ENCODE data around the gene TLE6.

GRCh38 chr19:3012621-3013262 is 35.4 kb downstream of the TLE6 start:
- TF ChIP-seq POLR2A (IDR thresholded peaks at IDR 0.05) (no peak), EP300 (IDR thresholded peaks at IDR 0.05) (no peak)
- TF ChIP-seq, protein P1, sequence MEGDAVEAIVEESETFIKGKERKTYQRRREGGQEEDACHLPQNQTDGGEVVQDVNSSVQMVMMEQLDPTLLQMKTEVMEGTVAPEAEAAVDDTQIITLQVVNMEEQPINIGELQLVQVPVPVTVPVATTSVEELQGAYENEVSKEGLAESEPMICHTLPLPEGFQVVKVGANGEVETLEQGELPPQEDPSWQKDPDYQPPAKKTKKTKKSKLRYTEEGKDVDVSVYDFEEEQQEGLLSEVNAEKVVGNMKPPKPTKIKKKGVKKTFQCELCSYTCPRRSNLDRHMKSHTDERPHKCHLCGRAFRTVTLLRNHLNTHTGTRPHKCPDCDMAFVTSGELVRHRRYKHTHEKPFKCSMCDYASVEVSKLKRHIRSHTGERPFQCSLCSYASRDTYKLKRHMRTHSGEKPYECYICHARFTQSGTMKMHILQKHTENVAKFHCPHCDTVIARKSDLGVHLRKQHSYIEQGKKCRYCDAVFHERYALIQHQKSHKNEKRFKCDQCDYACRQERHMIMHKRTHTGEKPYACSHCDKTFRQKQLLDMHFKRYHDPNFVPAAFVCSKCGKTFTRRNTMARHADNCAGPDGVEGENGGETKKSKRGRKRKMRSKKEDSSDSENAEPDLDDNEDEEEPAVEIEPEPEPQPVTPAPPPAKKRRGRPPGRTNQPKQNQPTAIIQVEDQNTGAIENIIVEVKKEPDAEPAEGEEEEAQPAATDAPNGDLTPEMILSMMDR (IDR thresholded peaks at IDR 0.05) = no peak

Data from tibial nerve (tissue), 4 donors.